Stimulated activated CD8-positive, alpha-beta memory T cell treated with anti-CD3 and anti-CD28 coated beads, Interleukin-15, amount 100 ng/mL, for 4 hours (primary cell): Measurements from ENCODE around the gene MMP8.
"Not testable (repeated sequence)": the region's sequence is repeated elsewhere in the genome, so short reads cannot be mapped to it uniquely, and the experiment has no call there.

Source experiments
- DNase-seq, 2 donors: peaks; one replicate each; pipeline ENCODE4 v3.0.0-alpha.2; 2020; ENCODE audit warnings: low read depth in 2 of 2

MMP8 gene, protein sequence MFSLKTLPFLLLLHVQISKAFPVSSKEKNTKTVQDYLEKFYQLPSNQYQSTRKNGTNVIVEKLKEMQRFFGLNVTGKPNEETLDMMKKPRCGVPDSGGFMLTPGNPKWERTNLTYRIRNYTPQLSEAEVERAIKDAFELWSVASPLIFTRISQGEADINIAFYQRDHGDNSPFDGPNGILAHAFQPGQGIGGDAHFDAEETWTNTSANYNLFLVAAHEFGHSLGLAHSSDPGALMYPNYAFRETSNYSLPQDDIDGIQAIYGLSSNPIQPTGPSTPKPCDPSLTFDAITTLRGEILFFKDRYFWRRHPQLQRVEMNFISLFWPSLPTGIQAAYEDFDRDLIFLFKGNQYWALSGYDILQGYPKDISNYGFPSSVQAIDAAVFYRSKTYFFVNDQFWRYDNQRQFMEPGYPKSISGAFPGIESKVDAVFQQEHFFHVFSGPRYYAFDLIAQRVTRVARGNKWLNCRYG

DNA sequence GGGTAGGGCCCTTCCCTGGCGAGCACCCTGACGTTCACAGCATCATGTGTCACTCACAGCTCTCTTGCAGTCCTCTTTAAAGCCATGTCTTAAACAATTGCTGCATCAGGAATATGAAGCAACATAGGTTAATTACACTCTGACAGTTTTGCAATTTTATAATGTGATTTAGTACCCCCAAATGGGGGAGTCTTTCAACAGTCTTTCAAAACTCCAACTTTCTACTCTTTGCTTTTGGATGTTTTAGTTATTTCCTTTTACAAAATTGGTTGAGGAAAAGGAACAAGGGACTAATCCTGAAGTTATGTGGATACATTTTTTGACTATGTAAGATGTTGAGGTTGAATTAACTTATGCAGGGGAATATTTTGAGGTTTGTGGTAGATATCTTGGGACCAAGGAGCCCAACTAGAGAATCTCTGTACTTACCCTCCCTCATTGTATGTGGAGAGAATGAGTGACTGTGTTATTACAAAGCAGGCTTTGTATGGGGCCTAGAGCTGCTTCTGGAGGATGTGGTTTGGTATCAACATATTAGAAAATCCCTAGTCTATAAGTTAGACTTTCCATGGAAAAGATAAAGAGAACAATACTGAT, at the start of gene MMP8:
TSS of gene MMP8 (minus strand) at position 51 of the 597 bp plus-strand sequence. CDS start 99 bp downstream, outside the sequence.
- DNase-seq: no peak

GRCh38 chr11:102773386-102773785, 48.6 kb upstream of the MMP8 start:
- DNase-seq: no peak

DNA sequence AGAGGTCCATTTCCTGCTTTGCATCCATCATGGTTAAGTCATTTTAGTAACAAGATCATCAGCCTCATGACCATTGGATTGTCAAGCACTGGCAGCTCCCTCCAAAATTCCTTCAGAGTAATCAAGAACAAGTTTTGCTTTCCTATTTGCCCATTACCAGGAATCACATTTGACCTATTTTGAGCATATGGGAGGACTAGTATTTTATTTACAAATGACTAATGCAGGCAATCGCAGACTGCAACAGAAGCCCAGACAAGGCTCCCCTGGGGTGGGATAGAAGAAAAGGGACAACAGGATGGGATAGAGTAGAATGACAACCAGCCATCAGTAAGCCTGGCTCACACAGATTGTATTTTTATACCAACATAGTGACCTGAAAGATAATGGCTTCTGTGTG, 46.6 kb upstream of the MMP8 start:
- no peak for DNase-seq

- DNase-seq: no peak
These were observed 45.4 kb upstream of the MMP8 start for GRCh38 chr11:102770191-102770590.

DNA sequence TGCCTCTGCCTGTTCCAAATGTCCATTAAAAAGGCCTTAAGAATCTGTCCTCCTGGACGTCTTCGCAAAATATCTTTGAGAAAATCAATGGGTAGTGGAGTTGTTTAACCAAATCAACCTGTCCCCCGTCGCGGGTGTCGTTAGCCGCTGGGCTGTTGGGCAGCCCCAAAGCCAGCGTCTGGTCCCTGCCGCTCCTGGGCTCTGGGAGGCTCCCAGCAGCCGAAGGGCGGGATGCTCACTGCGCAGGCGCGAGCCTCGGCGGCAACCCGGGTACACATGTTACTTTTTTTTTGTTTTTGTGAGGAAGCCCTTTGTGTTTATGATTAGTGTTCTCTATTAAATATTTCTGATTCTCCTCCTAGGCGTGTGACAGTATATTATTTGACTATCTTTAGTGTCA, 43.0 kb upstream of the MMP8 start:
- DNase-seq: no peak

- no peak for DNase-seq
These were observed 38.7 kb upstream of the MMP8 start for GRCh38 chr11:102763440-102763839.

DNA sequence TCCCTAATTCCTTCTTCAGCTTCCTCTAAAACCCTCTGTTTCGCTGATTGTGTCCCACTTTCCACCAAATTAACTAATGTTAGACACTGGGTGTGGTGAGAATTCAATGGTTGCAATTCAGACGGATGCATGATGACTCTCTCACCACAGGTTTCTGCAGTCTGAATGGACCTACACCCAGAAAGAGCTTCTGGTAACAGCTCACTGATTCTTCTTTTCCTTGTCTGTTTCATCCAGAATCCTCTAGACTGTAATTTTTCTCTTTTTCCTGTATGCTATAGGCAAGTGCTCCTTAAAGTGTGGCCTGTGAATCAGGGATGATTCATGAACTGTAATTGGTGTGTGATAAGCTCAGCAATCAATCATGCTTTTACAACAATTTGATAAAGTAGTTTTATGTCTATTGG, 37.6 kb upstream of the MMP8 start:
- no peak for DNase-seq

GRCh38 chr11:102761646-102762238, 37.0 kb upstream of the MMP8 start:
- DNase-seq: no peak

GRCh38 chr11:102760344-102761035, 35.7 kb upstream of the MMP8 start:
- no peak for DNase-seq

DNA sequence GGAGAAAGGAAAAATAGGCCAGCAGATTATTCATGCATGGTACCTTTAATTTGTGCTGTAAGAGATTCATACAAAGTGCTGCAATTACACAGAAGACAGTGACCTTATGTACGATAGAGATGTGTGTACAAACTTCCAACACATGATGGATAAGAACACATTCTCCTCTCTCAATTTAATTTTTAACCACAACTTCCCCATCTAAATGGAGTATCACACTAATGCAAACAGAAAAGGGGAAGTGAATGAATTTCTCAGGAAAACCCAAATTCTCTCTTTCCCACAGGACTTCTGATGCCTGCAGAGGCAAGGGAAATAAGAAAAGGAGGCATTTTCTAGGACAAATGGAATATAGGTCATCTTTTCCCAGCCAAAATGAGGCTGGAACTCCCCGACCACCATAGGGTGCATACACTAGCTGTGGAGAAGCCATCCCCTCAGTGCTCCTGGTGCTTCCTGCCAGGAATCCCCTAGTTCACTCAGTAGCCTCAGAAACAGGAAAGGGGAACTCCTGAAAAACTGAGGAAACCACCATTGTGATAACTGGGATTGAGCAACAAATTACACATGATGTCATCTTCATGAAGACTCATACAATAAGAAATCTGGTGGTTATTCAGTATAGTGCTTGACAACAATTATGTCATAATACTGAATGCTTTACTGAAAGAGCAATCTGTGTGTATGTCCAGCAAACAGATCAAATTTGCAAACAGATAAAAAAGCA, 33.2 kb upstream of the MMP8 start:
- DNase-seq: no peak

DNA sequence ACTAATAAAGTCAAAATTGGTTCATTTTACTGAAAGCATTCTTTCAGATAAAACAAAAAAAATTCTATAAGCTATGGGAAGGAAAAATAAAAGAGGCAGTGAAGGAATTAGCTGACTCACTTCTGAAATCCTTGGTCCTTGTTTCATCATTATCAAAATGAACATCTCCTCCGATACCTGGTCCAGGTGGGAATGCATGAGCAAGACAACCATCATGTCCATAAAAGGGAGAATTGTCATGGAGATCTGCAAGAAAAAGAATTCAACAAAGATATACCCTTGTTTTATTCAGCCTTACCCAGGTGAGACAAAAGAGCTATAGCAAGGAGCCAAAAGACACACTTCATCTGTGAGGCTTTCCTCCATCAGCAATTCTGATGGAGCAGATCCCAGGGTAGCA, 28.5 kb upstream of the MMP8 start:
- no peak for DNase-seq

- no peak for DNase-seq
These were observed 26.9 kb upstream of the MMP8 start for GRCh38 chr11:102751673-102752072.

DNA sequence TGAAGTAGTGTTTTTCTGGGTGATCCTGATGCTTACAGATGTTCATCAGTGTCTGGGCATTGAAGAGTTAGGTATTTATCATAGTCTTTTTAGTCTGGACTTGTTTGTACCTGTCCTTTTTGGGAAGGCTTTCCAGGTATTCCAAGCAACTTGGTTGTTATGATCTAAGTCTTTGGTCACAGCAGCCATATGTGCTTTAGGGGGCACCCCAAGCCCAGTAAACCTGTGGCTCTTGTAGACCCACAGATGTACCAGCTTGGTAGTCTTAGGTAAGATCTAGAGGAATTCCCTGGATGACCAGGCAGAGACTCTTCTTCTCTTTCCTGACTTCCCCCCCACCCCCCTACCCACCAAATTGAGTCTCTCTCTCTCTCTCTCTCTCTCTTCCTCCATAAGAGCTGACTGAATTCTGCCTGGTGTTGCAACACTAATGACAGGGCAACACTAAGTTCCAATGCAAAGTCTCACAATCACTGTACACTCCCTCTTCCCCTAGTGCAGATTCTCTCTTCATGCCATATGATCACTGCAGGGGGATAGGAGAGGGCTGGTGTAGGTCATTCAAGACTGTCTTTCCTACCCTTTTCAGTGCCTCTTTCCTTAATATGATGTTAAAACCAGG, 24.5 kb upstream of the MMP8 start:
- DNase-seq: no peak

GRCh38 chr11:102746746-102747578, 22.2 kb upstream of the MMP8 start:
- not testable (repeated sequence) for DNase-seq

DNA sequence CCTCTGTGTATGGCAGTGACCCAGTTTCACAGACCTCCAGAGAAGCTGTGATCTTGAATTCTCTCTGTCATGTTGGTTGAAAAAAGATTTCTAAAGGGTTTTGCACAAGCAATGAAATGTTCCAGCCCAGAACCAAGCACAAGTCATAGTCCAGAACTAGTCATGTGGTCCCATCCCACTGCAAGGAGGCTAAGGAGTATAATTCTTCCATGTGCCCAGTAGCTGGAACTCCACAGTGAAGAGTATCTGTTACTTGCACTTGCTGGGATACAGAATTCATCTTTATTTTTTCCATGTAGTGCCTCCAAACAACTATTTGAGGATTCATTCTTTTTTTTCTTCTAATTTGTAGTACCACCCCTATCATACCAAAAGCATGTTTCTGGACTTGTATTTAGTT, 9.9 kb upstream of the MMP8 start:
- no peak for DNase-seq

GRCh38 chr11:102733232-102733875, 8.6 kb upstream of the MMP8 start:
- no peak for DNase-seq

- not testable (repeated sequence) for DNase-seq
These were observed 6.2 kb upstream of the MMP8 start for GRCh38 chr11:102730944-102731343.

DNA sequence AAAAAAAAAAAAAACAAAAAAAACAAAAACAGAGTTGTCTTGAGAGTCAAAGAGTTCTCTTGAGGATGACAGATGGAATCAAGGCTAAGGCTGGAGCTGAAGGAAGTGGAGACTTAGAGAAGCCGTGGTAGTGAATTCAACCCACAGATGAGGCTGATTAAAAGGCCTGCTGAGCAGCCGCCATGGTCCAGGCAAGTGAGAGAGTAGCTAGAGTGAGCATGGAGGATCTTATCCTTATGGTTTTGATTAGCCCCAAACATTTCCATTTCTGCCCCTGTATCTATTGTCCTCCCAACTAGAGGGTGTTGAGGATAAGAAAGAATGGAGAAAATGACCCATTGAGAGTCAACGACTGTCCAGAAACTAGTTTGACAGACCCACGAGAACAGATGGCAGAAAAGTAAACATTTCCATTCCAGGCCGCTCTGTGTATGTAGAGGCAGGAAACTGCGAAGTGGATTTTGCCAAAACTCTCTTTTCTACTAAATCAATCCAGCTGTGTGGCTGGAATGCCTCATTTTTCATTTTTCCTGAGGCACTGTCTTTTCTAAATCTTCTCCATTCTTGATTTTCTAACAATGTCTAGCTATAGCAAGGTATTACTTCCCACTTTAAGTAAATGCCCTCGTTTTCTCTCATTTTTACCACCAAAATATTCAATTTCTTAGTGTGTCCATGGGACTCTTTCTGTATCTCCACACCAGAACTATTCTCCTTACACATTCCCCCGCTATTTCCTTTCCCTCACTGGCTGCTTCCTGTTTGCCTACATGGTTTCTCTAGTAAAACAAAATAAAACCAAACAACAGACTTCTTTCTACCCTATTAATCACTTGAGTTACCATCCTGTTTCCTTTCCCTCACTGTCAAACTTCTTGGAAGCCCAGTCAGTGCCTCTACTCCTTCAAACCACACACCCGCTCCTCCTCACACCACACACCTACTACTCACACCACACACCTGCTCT, 5.4 kb upstream of the MMP8 start:
- no peak for DNase-seq

DNA sequence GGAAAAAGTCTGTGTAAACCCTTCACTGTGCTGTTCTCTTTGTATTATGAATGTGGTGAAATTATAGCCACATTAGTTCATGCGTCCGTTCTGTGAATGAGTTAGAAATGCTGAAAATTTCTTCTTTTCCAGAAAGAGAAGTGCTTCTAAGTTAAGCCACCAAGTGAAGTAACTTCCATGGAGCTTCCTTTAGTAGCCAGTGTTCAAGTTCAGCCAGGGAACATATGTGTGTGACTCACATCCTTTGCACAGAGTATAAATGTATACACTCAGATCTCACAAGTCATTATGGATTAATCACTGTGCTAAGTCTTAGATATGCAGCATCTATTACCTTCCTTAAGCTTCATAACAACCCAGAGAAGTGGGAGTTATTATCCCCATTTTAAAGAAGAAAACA, 3.1 kb upstream of the MMP8 start:
- DNase-seq: no peak
